ENCODE results near the gene SPRN. TPM values are rescaled to one million over a fixed set of nuclear protein-coding genes. Genes with fewer than 3 reads are reported as not detected.
"Not testable (repeated sequence)": the region's sequence is repeated elsewhere in the genome, so short reads cannot be mapped to it uniquely, and the experiment has no call there.

Gene SPRN
- total and polyA plus RNA-seq, 2 donors (not counting 1 experiment from before 2014, with no cell fraction given): 0.33 to 1.2 TPM

DNA sequence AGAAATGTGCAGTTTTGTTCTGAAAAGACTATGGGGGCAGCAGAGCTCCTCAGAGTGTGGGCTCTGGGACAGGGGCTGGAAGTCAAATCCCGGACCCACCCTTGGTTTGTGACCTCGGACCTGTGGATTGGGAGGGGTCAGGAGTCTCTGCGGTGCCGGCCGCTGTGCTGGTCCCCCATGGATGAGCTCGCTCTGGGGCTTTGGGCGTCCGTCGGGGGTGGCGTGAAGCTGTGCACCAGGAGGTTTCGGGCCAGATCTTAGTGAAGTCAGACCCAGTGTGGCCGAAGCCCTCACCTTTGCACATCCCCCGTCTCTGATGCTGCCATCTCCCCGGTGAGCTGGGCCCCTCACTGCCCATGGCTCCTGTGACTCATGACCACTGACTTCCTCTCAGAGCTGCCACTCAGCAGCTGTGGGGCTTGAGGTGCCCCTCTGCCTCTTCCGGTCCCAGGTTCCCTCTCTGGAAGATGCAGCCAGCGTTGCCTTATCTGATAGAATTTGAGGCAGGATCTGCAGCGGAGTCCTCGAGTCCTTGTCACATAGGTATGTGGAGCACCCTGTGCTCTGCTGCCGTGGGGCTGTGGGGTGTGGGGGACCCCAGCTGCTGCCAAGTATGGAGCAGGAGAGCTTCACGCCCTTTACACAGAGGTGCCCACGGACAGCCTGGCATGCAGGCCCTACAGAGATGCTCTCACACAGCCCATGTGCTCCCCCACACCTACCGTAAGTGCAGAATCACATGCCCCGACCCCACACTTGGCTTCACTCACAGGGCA is 18.0 kb upstream of the SPRN start:
- Histone ChIP-seq H4K20me1 (ENCODE audit: control insufficient read depth, extremely low read depth, insufficient read depth, low read length) (no peaks in the 10 kb centered on the region), H3K4me1 (ENCODE audit: control insufficient read depth, extremely low read depth, insufficient read depth, low read length) (no peaks in the 10 kb centered on the region), H3K4me3 (replicated peaks in 1 of 4; ENCODE audit: control extremely low read depth in 1 of 4, insufficient read depth in 1 of 4, low read depth in 3 of 4, low read length in 4 of 4) (no peak overlapping the region), H3K27me3 (ENCODE audit: control insufficient read depth, insufficient read depth, low read length) (no peaks in the 10 kb centered on the region), H2AFZ (ENCODE audit: low read length) (no peak overlapping the region), H3K36me3 (ENCODE audit: control insufficient read depth, insufficient read depth, low read length) (no peaks in the 10 kb centered on the region), H3K9me3 (ENCODE audit: control insufficient read depth, insufficient read depth, low read depth, low read length) (no peaks in the 10 kb centered on the region), H3K27ac (ENCODE audit: insufficient read depth, low read length) (no peak overlapping the region), H3K9ac (ENCODE audit: insufficient read depth, low read length) (no peak overlapping the region), H3K79me2 (ENCODE audit: control insufficient read depth, insufficient read depth, low read length) (no peaks in the 10 kb centered on the region), H3K4me2 (ENCODE audit: extremely low read depth, insufficient read depth, low read length) (no peak overlapping the region)
- DNase-seq (ENCODE audit: low read depth in 2 of 2): no peak
- TF ChIP-seq CTCF (conservative IDR thresholded peaks at IDR 0.05 in 1 of 2, IDR thresholded peaks at IDR 0.05 in 1 of 2; ENCODE audit: low read depth in 1 of 2, low read length in 2 of 2) (no peak), EZH2 (IDR thresholded peaks at IDR 0.05; ENCODE audit: low read length, missing control alignments) (no peak)

DNA sequence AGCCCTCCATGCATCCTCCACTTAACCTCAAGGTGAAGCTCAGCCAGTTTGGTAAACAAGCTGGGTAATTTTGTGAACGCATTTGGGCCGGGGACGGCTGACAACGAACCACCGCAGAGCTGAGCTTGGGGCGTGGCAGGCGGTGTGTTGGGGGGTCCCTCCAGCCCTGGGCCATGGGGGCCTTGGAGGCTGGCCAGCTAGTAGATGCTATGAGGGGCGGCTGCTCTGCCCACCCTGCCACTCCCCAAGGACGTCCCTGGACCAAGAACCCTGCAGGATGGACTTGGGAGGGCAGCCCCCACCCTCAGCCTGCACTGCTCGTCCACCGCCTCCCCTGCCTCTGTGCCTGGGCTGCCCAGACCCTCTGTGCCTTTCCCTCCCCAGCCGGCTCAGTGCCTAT is 17.4 kb upstream of the SPRN start:
- Histone ChIP-seq H3K9ac (ENCODE audit: insufficient read depth, low read length) (no peak overlapping the region), H3K27me3 (ENCODE audit: control insufficient read depth, insufficient read depth, low read length) (no peaks in the 10 kb centered on the region)

GRCh38 chr10:133441356-133441755 is 16.9 kb upstream of the SPRN start:
- H3K79me2 ChIP-seq (ENCODE audit: control insufficient read depth, insufficient read depth, low read length); H3K27me3 ChIP-seq (ENCODE audit: control insufficient read depth, insufficient read depth, low read length); H2AFZ ChIP-seq (ENCODE audit: low read length); H3K9me3 ChIP-seq (ENCODE audit: control insufficient read depth, insufficient read depth, low read depth, low read length); H3K4me1 ChIP-seq (ENCODE audit: control insufficient read depth, extremely low read depth, insufficient read depth, low read length); H3K4me2 ChIP-seq (ENCODE audit: extremely low read depth, insufficient read depth, low read length); H3K4me3 ChIP-seq (replicated peaks in 1 of 4; ENCODE audit: control extremely low read depth in 1 of 4, insufficient read depth in 1 of 4, low read depth in 3 of 4, low read length in 4 of 4); H3K27ac ChIP-seq (ENCODE audit: insufficient read depth, low read length); H3K9ac ChIP-seq (ENCODE audit: insufficient read depth, low read length); DNase-seq (ENCODE audit: low read depth in 2 of 2); H4K20me1 ChIP-seq (ENCODE audit: control insufficient read depth, extremely low read depth, insufficient read depth, low read length); H3K36me3 ChIP-seq (ENCODE audit: control insufficient read depth, insufficient read depth, low read length): not testable (repeated sequence)

More for the DNA sequence above, 17.4 kb upstream of the SPRN start:
- H3K27ac ChIP-seq (ENCODE audit: insufficient read depth, low read length): no peak overlapping the region
- TF ChIP-seq EZH2 (IDR thresholded peaks at IDR 0.05; ENCODE audit: low read length, missing control alignments): no peak
- no peak for TF ChIP-seq CTCF (conservative IDR thresholded peaks at IDR 0.05 in 1 of 2, IDR thresholded peaks at IDR 0.05 in 1 of 2; ENCODE audit: low read depth in 1 of 2, low read length in 2 of 2)
- no peaks in the 10 kb centered on the region for H3K79me2 ChIP-seq (ENCODE audit: control insufficient read depth, insufficient read depth, low read length)
- no peak overlapping the region for H2AFZ ChIP-seq (ENCODE audit: low read length)
- no peak for DNase-seq (ENCODE audit: low read depth in 2 of 2)
- no peak overlapping the region for H3K4me3 ChIP-seq (replicated peaks in 1 of 4; ENCODE audit: control extremely low read depth in 1 of 4, insufficient read depth in 1 of 4, low read depth in 3 of 4, low read length in 4 of 4)
- H3K4me2 ChIP-seq (ENCODE audit: extremely low read depth, insufficient read depth, low read length): no peak overlapping the region
- no peaks in the 10 kb centered on the region for H3K9me3 ChIP-seq (ENCODE audit: control insufficient read depth, insufficient read depth, low read depth, low read length)
- H4K20me1 ChIP-seq (ENCODE audit: control insufficient read depth, extremely low read depth, insufficient read depth, low read length): no peaks in the 10 kb centered on the region
- H3K4me1 ChIP-seq (ENCODE audit: control insufficient read depth, extremely low read depth, insufficient read depth, low read length): no peaks in the 10 kb centered on the region
- no peaks in the 10 kb centered on the region for H3K36me3 ChIP-seq (ENCODE audit: control insufficient read depth, insufficient read depth, low read length)
